GM15510 (cell line): ENCODE measurements around the gene RPL32.

Experiments used
- POLR2A ChIP-seq: IDR thresholded peaks from 3 replicates; pipeline ENCODE4 v1.6.1; 2011; ENCODE audit warnings: borderline replicate concordance; ENCODE audit not compliant: insufficient read length; ENCODE audit errors: extremely low read depth

The RPL32 gene

DNA sequence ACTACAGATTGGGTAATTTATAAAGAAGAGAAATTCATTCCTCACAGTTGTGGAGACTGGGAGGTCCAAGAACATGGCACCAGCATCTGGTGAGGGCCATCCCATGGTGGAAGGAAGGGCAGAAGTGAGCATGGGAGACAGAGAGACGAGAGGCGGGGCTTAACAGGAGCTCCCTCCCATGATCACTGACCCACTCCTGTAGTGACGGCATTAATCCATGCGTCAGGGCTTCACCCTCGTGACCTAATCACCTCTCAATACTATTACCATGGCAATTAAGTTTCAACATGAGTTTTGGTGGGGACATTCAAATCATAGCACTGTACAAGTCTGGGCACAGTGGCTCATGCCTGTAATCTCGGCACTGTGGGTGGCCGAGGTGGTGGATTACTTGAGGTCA lies 17.1 kb downstream of the RPL32 start:
- TF ChIP-seq POLR2A: no peak

DNA sequence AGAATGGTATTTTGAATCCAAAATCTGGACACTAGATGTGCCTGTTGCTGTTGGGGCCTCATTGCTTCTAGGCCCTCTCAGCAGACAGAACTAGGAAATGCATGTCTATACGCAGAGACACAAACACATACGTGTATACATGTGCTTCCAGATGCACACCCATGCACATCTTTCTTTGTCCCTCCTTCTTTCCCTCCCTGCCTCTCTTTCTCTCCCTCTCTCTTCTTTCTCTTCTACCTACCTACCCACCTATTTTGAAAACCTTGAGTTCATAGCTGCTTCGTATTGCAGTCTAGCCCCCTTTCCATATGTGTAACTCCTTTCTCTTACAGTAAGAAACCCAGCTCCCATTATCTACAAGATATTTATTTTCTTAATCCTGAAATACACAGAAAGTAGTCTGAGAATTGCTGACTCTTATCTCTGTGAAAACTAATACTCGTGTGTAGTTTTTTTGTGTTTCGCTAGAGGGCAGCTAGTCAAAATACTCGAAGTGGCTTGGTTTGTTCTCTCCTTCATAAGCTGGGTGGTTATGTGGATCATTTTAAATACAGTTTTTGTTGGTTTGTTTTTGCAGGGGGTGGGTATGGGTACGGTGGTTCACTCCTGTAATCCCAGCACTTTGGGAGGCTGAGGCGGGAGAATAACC lies 18.5 kb downstream of the RPL32 start:
- TF ChIP-seq POLR2A: no peak

DNA sequence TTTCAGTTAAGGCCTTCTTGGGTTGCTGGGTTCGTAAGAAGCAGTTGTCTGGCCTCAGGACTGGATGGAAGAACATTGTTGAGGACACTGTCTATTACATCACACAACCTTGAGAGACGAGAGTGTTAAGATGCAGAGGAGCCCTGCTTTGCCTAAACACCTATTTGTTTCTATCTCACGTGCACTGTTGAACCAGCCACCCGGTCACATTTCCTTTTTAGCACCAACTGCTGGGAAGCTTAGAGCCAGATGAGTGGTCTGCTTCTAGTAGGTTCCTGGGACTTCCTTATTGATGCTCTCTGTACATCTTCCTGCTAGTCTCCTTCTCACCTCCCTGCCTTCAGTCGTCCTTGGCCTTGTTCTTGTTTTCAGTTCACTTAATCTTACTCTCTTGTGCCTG lies 22.6 kb downstream of the RPL32 start:
- TF ChIP-seq POLR2A: no peak

- TF ChIP-seq POLR2A: no peak
Measured at GRCh38 chr3:12818273-12818672, 23.1 kb downstream of the RPL32 start.

DNA sequence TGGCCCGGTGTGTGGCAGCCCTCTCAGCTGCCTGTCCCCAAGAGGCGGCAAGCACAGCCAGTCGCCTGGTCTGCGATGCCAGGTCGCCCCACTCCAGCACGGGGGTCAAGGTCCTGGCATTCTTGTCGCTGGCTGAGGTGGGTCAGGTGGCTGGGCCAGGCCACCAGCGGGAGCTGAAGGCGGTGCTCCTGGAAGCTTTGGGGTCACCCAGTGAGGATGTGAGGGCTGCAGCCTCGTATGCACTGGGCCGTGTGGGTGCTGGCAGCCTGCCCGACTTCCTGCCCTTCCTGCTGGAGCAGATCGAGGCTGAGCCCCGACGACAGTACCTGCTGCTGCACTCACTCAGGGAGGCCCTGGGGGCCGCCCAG lies 24.0 kb downstream of the RPL32 start:
- TF ChIP-seq POLR2A: no peak

DNA sequence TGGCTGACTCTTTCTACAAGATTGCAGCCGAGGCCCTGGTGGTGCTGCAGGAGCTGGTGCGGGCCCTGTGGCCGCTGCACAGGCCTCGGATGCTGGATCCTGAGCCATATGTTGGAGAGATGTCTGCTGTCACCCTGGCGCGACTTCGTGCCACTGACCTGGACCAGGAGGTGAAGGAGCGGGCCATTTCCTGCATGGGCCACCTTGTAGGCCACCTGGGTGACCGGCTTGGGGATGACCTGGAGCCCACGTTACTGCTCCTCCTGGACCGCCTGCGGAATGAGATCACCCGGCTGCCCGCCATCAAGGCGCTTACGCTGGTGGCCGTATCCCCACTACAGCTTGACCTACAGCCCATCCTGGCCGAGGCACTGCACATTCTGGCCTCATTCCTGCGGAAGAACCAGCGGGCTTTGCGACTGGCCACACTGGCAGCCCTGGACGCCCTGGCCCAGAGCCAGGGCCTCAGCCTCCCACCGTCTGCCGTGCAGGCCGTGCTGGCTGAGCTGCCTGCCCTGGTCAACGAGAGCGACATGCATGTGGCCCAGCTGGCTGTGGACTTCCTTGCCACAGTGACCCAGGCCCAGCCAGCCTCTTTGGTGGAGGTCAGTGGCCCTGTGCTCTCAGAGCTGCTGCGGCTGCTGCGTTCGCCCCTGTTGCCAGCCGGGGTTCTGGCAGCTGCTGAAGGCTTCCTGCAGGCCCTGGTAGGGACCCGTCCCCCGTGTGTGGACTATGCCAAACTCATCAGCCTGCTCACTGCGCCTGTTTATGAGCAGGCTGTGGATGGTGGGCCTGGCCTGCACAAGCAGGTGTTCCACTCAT lies 24.6 kb downstream of the RPL32 start:
- TF ChIP-seq POLR2A: no peak

- TF ChIP-seq POLR2A: no peak
Measured at GRCh38 chr3:12815719-12816118, 25.6 kb downstream of the RPL32 start.

GRCh38 chr3:12815078-12815477 lies 26.3 kb downstream of the RPL32 start:
- no peak for TF ChIP-seq POLR2A

DNA sequence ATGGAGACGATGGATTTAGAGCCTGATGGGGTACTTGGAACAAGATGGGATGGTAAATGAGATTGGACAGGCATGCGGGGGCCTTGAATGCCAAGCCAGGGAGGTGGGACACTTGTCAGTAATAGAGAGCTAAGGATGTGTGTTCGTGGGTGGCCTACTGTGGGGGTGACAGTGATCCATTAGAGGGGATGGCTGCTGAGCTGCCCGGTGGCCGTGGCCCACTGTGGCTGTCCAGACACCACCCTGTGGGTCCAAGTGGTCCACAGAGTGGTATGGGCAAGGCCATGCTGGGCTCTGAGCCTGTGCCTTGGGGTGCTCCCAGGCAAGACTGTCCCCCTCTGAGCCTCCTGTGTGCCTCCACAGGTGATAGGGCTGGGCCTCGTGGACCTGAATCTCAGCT lies 27.4 kb downstream of the RPL32 start:
- no peak for TF ChIP-seq POLR2A

DNA sequence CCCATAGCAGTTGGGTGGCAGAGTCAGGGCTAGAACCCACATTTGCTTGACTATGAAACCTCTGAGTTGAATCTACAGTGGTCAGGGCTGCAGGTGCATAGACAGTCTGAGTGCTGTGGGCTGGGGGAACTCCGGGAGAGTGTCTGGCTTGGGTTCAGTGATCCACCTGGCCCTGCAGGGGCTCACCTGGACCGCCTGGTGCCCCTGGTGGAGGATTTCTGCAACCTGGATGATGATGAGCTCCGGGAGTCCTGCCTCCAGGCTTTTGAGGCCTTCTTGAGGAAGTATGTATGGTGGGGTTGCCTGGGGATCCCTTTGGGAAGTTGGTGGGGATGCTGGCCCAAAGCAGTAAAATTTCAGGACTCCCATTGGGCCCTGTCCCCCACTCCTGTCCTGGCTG lies 28.6 kb downstream of the RPL32 start:
- no peak for TF ChIP-seq POLR2A

DNA sequence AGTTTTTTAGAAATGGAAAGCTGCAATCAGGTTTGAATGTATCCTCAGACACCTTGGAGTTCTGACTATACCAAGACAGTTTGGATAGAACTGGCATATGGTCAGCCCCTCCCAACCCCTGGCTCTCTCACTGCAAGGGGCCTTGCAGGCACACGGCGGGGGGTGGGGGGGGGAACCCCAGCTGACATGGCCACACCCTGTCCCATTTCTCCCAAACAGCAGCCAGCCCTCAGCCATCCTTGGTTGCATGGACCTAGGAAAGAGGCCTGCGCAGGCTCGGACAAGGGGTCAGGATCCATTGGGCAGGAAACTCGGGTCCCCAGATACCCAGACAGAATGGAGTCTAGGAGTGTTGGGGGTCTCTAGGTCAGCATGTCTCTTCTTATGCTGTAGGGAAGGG lies 30.4 kb downstream of the RPL32 start:
- TF ChIP-seq POLR2A: no peak

DNA sequence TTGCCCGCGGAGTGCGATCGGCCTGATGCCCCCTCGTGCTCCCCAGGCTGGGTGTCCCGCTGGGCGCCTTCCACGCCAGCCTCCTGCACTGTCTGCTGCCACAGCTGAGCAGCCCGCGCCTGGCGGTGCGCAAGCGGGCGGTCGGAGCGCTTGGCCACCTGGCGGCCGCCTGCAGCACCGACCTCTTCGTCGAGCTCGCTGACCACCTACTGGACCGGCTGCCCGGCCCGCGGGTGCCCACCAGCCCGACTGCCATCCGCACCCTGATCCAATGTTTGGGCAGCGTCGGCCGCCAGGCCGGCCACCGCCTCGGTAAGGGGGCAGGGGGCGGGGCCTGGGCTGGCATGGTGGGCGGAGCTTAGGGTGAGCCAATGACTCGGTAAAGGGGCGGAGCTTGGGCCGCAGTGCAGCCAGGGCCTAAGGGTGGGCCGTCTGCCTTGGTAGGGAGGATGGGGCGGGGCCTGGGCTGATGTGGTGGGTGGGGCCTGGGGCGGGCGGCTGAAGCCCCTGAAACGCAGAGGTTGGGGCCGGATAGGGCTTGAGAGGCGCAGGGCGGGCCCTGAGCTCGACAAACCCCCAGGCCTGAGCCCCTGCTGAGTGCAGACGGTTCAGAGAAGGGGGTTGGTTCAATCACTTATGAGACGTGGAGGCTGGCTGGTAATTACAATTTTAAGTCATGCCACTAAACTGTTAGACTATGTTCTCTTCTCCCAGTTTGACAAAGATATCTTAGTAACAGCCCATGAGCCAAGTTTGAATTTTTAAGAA lies 31.2 kb downstream of the RPL32 start:
- TF ChIP-seq POLR2A: no peak

GRCh38 chr3:12809435-12809834 lies 31.9 kb downstream of the RPL32 start:
- TF ChIP-seq POLR2A: no peak

- no peak for TF ChIP-seq POLR2A
Measured at GRCh38 chr3:12809001-12809400, 32.4 kb downstream of the RPL32 start.

DNA sequence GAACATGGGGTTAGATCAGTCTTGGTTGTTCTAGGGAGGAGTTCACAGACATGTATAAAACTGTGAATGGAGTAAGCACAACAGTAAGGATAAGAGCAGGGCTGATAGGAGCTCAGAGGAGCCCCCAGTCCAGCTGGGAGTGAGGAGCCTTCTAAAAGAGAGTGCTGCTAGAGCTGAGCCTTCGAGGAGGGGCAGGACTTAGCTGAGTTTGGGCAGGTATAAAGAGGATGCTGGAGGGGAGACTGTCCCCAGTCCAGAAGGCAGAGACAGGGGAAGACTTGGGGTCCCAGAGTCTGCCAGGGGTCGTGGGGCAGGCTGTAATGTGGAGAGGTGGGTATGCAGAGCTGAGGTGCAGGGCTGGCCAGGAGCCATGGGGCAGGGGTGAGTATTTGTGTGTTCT lies 32.8 kb downstream of the RPL32 start:
- TF ChIP-seq POLR2A: no peak
